Natural killer cell (primary cell): ENCODE data around the gene CHST12. TPM values are rescaled to one million over a fixed set of nuclear protein-coding genes. Genes with fewer than 3 reads are reported as not detected.

ENCODE experiments used
- ATAC-seq, 3 donors: fragments of 150-1000 bp in 2 of 3; fragments of 200-7000 bp in 1 of 3; cut with Tn5 transposase; 1 replicate in 1 of 3; 2 replicates in 2 of 3; pipeline ENCODE4 v1.10.0; 2021; ENCODE audit warnings: mild to moderate bottlenecking in 2 of 3, moderate library complexity in 2 of 3
- DNase-seq, 2 donors: peaks; one replicate each; pipeline versions ENCODE4 v3.0.0 to v3.0.0-alpha.2; 2013 to 2021; ENCODE audit warnings: mixed read lengths in 1 of 2
- H3K27ac ChIP-seq: one replicate; pipeline ENCODE4 v1.5.1; 2013; ENCODE audit warnings: mild to moderate bottlenecking, low read length
- H3K27me3 ChIP-seq: one replicate; pipeline ENCODE4 v1.6.1; 2013; ENCODE audit warnings: low read length; ENCODE audit not compliant: control insufficient read depth, insufficient read depth
- H3K36me3 ChIP-seq: one replicate; pipeline ENCODE4 v1.6.1; 2013; ENCODE audit warnings: low read length; ENCODE audit not compliant: control insufficient read depth, insufficient read depth
- H3K4me1 ChIP-seq: one replicate; pipeline ENCODE4 v1.6.1; 2013; ENCODE audit warnings: low read length; ENCODE audit not compliant: control insufficient read depth, insufficient read depth
- H3K4me3 ChIP-seq: one replicate; pipeline ENCODE4 v1.5.1; 2013; ENCODE audit warnings: low read length
- H3K9me3 ChIP-seq: one replicate; pipeline ENCODE4 v1.6.1; 2013; ENCODE audit warnings: low read length; ENCODE audit not compliant: control insufficient read depth, insufficient read depth
- H3K27ac Mint-ChIP-seq, 2 donors: one replicate each; pipeline ENCODE4 v1.8.0; 2022; ENCODE audit warnings: mild to moderate bottlenecking in 2 of 2, mixed read lengths in 2 of 2, moderate library complexity in 1 of 2
- H3K27me3 Mint-ChIP-seq, 2 donors: one replicate each; pipeline ENCODE4 v1.8.0; 2022; ENCODE audit warnings: low read depth in 2 of 2, mixed read lengths in 2 of 2
- H3K36me3 Mint-ChIP-seq: one replicate; pipeline ENCODE4 v1.8.0; 2022; ENCODE audit warnings: mixed read lengths
- H3K4me1 Mint-ChIP-seq, 2 donors: one replicate each; pipeline ENCODE4 v1.8.0; 2022; ENCODE audit warnings: mixed read lengths in 2 of 2
- H3K4me3 Mint-ChIP-seq: one replicate; pipeline ENCODE4 v1.8.0; 2022; ENCODE audit warnings: mild to moderate bottlenecking, moderate library complexity, mixed read lengths
- H3K9me3 Mint-ChIP-seq, 2 donors: one replicate each; pipeline ENCODE4 v1.8.0; 2022; ENCODE audit warnings: mixed read lengths in 2 of 2
- WGBS: methylation state at CpG from one replicate; pipeline ENCODE4 v1.1.7; 2013; ENCODE audit warnings: missing lambda C conversion rate; ENCODE audit not compliant: insufficient coverage; 5-methylcytosine and 5-hydroxymethylcytosine counted together
- intact Hi-C: fragments of 100-400 bp; cut with micrococcal nuclease; formaldehyde crosslinking; loops from one replicate; pipeline ENCODE4 v1.14.2; 2022
- total RNA-seq, 4 donors: library from RNA; stranded (reverse); fragments of 120-200 nt in 1 of 4; gene quantifications; one replicate each; pipeline versions ENCODE4 v1.2.3 to v1.2.4, GENCODE V29; 2013 to 2022
- TF ChIP-seq, protein P1 (sequence below): fragments of 200-600 bp; IDR thresholded peaks from one replicate; pipeline ENCODE4 v1.8.0; 2022; ENCODE audit warnings: antibody characterized with exemption

CHST12 gene
- total RNA-seq, 3 donors from 2014 or later (not counting 1 experiment from before 2014, with no cell fraction given): 102 to 159 (median 124) TPM

DNA sequence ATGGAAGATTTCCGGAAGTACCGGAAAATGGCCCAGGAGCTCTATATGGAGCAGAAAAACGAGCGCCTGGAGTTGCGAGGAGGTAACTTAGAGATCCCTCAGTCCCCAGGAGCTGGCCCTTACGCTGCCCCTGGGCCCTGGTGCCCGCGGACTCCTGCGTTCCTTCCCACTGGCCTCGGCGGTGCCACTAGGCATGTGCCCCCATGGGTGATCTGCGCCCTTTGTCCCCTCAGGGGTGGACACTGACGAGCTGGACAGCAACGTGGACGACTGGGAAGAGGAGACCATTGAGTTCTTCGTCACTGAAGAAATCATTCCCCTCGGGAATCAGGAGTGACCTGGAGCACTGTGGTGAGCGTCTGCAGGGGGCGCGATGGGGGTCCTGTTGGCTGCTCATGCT is 24.2 kb upstream of the CHST12 start:
- Histone ChIP-seq H3K4me3 (no peak overlapping the region), H3K36me3 (peaks cover 72% of the 10 kb centered on the region), H3K27me3 (no peaks in the 10 kb centered on the region), H3K4me1 (no peaks in the 10 kb centered on the region), H3K9me3 (no peaks in the 10 kb centered on the region), H3K27ac (no peak overlapping the region)
- ATAC-seq (peak in 1 of 3 donors; percentile 6), DNase-seq (no peak)
- no peak overlapping the region for H3K4me3 Mint-ChIP-seq
- no peaks in the 10 kb centered on the region for H3K9me3 Mint-ChIP-seq
- H3K27ac Mint-ChIP-seq: peak overlapping the region in 1 of 2 donors; percentile 50
- no peaks in the 10 kb centered on the region for H3K27me3 Mint-ChIP-seq
- H3K4me1 Mint-ChIP-seq: peaks cover 8 to 23% of the 10 kb centered on the region in 2 donors
- peaks cover 25% of the 10 kb centered on the region for H3K36me3 Mint-ChIP-seq
- 97% methylated on average over 20 of the region's 20 CpGs for WGBS
- intact Hi-C loops: no loop called here
- TF ChIP-seq, protein P1, sequence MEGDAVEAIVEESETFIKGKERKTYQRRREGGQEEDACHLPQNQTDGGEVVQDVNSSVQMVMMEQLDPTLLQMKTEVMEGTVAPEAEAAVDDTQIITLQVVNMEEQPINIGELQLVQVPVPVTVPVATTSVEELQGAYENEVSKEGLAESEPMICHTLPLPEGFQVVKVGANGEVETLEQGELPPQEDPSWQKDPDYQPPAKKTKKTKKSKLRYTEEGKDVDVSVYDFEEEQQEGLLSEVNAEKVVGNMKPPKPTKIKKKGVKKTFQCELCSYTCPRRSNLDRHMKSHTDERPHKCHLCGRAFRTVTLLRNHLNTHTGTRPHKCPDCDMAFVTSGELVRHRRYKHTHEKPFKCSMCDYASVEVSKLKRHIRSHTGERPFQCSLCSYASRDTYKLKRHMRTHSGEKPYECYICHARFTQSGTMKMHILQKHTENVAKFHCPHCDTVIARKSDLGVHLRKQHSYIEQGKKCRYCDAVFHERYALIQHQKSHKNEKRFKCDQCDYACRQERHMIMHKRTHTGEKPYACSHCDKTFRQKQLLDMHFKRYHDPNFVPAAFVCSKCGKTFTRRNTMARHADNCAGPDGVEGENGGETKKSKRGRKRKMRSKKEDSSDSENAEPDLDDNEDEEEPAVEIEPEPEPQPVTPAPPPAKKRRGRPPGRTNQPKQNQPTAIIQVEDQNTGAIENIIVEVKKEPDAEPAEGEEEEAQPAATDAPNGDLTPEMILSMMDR: no peak

DNA sequence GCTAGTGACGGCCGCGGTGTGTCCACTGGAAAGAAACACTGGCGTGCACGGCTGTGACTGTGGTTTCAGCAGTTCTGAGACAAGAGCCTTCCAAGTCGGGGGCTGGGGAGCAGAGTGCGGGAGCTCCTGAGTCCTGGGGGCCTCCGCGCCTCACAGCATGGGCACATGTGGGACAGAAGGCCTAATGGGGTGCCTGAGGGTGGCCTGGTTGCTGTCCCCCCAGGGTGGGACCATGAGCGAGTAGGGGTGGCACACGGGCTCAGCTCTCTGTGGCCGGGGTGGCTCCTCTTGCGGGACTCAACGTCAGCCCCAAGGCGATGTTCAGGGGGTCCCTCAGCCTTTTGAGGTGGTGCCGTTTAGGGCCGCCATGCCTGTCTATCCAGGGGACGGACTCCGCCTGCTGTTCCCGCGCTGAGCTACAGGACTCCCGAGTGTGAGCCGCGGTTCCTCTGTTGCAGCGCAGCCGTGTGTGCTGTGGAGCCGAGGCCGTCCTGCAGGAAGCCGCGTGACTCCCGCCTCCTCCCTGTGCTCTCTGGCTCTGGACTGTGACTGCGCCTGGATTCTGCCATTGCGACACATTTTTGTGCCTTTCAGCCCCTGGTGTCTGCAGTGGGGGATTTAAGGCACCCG is 23.5 kb upstream of the CHST12 start:
- H3K4me3 ChIP-seq: no peak overlapping the region
- no peak overlapping the region for H3K4me3 Mint-ChIP-seq
- H3K9me3 ChIP-seq: no peaks in the 10 kb centered on the region
- 94% methylated on average over 34 of the region's 34 CpGs for WGBS
- DNase-seq (no peak), ATAC-seq (no peak)
- peaks cover 8 to 23% of the 10 kb centered on the region in 2 donors for H3K4me1 Mint-ChIP-seq
- intact Hi-C loops: loop anchor here (10.0 kb wide), 1 partner anchor 55 kb away; no protein-coding TSS in a partner anchor
- H3K27ac Mint-ChIP-seq: peak overlapping the region; percentile 44 to 50
- TF ChIP-seq, protein P1: no peak
- H3K27ac ChIP-seq: no peak overlapping the region
- H3K9me3 Mint-ChIP-seq: no peaks in the 10 kb centered on the region
- no peaks in the 10 kb centered on the region for H3K27me3 ChIP-seq
- no peaks in the 10 kb centered on the region for H3K27me3 Mint-ChIP-seq
- peaks cover 64% of the 10 kb centered on the region for H3K36me3 ChIP-seq
- no peaks in the 10 kb centered on the region for H3K4me1 ChIP-seq
- H3K36me3 Mint-ChIP-seq: peaks cover 22% of the 10 kb centered on the region

DNA sequence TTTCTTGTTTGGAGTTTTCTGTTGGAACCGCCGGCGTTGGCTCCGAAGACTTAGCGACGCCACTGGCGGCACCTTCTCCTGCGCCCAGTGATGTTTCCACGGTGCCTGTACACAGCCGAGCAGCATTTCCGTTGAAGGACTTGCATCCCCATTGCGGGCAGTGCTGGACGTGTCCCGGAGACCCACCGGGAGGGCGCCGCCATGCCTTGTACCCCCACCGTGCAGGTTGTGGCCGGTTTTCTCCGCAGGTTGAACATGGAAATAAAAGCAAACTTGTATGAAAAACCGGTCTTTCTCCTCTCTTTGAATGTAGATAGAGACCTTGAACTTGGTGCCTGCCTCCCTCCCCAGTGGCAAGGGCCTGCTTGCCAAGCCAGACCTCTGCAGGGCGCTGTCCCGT is 22.9 kb upstream of the CHST12 start:
- no peak overlapping the region for H3K4me3 ChIP-seq
- intact Hi-C loops: loop anchor here (10.0 kb wide), 1 partner anchor 54 kb away; no protein-coding TSS in a partner anchor
- Mint-ChIP-seq H3K27me3 (no peaks in the 10 kb centered on the region), H3K27ac (no peak overlapping the region), H3K36me3 (peaks cover 17% of the 10 kb centered on the region), H3K9me3 (no peaks in the 10 kb centered on the region), H3K4me1 (peaks cover 8 to 20% of the 10 kb centered on the region in 2 donors), H3K4me3 (no peak overlapping the region)
- DNase-seq: no peak
- H3K27ac ChIP-seq: no peak overlapping the region
- H3K36me3 ChIP-seq: peaks cover 59% of the 10 kb centered on the region
- H3K9me3 ChIP-seq: no peaks in the 10 kb centered on the region
- no peaks in the 10 kb centered on the region for H3K27me3 ChIP-seq
- ATAC-seq: no peak
- no peaks in the 10 kb centered on the region for H3K4me1 ChIP-seq
- TF ChIP-seq, protein P1: no peak
- 94% methylated on average over 23 of the region's 23 CpGs for WGBS

DNA sequence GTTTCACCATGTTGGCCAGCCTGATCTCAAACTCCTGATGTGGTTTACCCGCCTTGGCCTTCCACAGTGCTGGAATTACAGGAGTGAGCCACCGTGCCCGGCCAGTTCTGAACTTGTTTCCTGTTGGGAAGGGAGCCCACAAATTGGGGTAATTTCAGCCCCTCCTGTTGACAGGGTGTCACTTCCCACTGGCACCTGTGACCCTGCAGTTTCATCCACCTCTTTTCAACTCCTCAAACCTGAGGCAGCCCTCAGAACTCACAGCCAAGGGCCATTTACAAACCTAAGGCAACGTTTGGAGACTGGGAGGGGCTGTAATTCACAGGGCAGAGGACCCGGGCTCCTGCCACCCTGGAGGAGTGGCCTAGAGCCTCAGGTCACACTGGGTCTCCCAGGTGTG is 22.2 kb upstream of the CHST12 start:
- H3K4me3 Mint-ChIP-seq: no peak overlapping the region
- no peak overlapping the region for H3K27ac Mint-ChIP-seq
- no peaks in the 10 kb centered on the region for H3K27me3 ChIP-seq
- H3K4me1 Mint-ChIP-seq: peaks cover 8 to 18% of the 10 kb centered on the region in 2 donors
- H3K9me3 Mint-ChIP-seq: no peaks in the 10 kb centered on the region
- DNase-seq: no peak
- no peaks in the 10 kb centered on the region for H3K27me3 Mint-ChIP-seq
- intact Hi-C loops: loop anchor here (10.0 kb wide), 1 partner anchor 54 kb away; no protein-coding TSS in a partner anchor
- TF ChIP-seq, protein P1: no peak
- H3K9me3 ChIP-seq: no peaks in the 10 kb centered on the region
- ATAC-seq: no peak
- H3K36me3 Mint-ChIP-seq: peaks cover 14% of the 10 kb centered on the region
- WGBS: 71% methylated on average over 5 of the region's 5 CpGs
- no peak overlapping the region for H3K27ac ChIP-seq
- peaks cover 51% of the 10 kb centered on the region for H3K36me3 ChIP-seq
- no peak overlapping the region for H3K4me3 ChIP-seq
- no peaks in the 10 kb centered on the region for H3K4me1 ChIP-seq
